Measurements from ENCODE around the gene IL11. TPM values are rescaled to one million over a fixed set of nuclear protein-coding genes. Genes with fewer than 3 reads are reported as not detected.

Gene IL11
- total and polyA plus RNA-seq, 2 of the 8 experiments (the other 6 are each of a cell fraction or from before 2014, with no cell fraction given): 1.7 to 2.8 TPM

GRCh38 chr19:55340784-55341147, 29.5 kb downstream of the IL11 start:
- peaks cover 0 to 27% (median 13%) of the 10 kb centered on the region in 4 experiments; a peak in 4 of 8 replicates for H3K36me3 ChIP-seq (ENCODE audit: control insufficient read depth in 2 of 4, insufficient read depth in 4 of 4, low read length in 3 of 4)
- no peak for DNase-seq (ENCODE audit: low read depth in 1 of 2, low spot score in 2 of 2)
- H3K4me2 ChIP-seq (ENCODE audit: insufficient read depth in 1 of 2, low read depth in 2 of 2, low read length in 2 of 2): peak overlapping the region; percentile 79 to 94
- no peak overlapping the region for H2AFZ ChIP-seq (ENCODE audit: low read length)
- H2BK20ac ChIP-seq (ENCODE audit: low read length): no peak overlapping the region
- H3K9me3 ChIP-seq (ENCODE audit: insufficient read depth in 2 of 2, low read depth in 1 of 2, low read length in 1 of 2): no peaks in the 10 kb centered on the region
- peaks cover 0 to 3% of the 10 kb centered on the region in 2 experiments; a peak in 1 of 4 replicates for H3K79me2 ChIP-seq (ENCODE audit: control insufficient read depth in 1 of 2, insufficient read depth in 2 of 2, low read length in 2 of 2)
- no peak overlapping the region for H2BK12ac ChIP-seq (ENCODE audit: low read depth, low read length)
- WGBS, 2 experiments (ENCODE audit: extremely low coverage in 1 of 2, insufficient coverage in 1 of 2, insufficient read length in 1 of 2, insufficient replicate concordance in 2 of 2, low coverage in 1 of 2, low lambda C conversion rate in 2 of 2, missing lambda C conversion rate in 1 of 2): 1% methylated on average over 11 of the region's 24 CpGs; no CpG with 5 or more reads in 1 of the 2 experiments
- no peak overlapping the region for H2AK5ac ChIP-seq (ENCODE audit: low read depth, low read length)
- H3K14ac ChIP-seq (ENCODE audit: insufficient read length): no peak overlapping the region
- peak overlapping the region; percentile 89 for H4K5ac ChIP-seq (ENCODE audit: insufficient read length, low read depth, low read length)
- TF ChIP-seq SRF (IDR thresholded peaks at IDR 0.05; ENCODE audit: low read depth, low read length) (no peak), CTCF (IDR thresholded peaks at IDR 0.05; ENCODE audit: control extremely low read depth in 1 of 3, insufficient read depth in 1 of 3, low read depth in 1 of 3, low read length in 3 of 3) (0 out of 4 replicates have a peak, but pooled peaks of 1 of the 3 experiments have one; percentile 6), PHF8 (conservative IDR thresholded peaks at IDR 0.05; ENCODE audit: low read depth, low read length) (peak; percentile 30; the same call in 1 of the 2 replicates), SIX5 (IDR thresholded peaks at IDR 0.05; ENCODE audit: low read depth, low read length) (no peak), CREB1 (IDR thresholded peaks at IDR 0.05) (no peak)
- H4K20me1 ChIP-seq (replicated peaks in 1 of 2; ENCODE audit: control insufficient read depth in 1 of 2, insufficient read depth in 2 of 2, low read length in 2 of 2): peaks cover 0 to 6% of the 10 kb centered on the region in 2 experiments
- peaks cover 0 to 21% (median 10%) of the 10 kb centered on the region in 4 experiments; a peak in 6 of 7 replicates for H3K4me1 ChIP-seq (replicated peaks in 1 of 4; ENCODE audit: control insufficient read depth in 3 of 4, insufficient read depth in 4 of 4, low read length in 3 of 4)
- no peak for FAIRE-seq
- ChIA-PET CTCF (ENCODE audit: partially characterized antibody) (interaction anchor here (0.6 to 1.3 kb wide), 3 partner anchors 9 to 86 kb away, joined by 3 to 6 read pairs (median 5); no protein-coding TSS in a partner anchor), POLR2A (ENCODE audit: partially characterized antibody) (interaction anchor here (0.6 to 4.1 kb wide), 16 partner anchors 8 to 209 kb away, joined by 3 to 30 read pairs (median 3); partner anchors contain the start of genes GARIN5B, TMEM238 and UBE2S)
- H2BK5ac ChIP-seq (ENCODE audit: low read depth, low read length): peak overlapping the region; percentile 88
- no peak overlapping the region for H2BK15ac ChIP-seq (ENCODE audit: low read length)
- H3K4me3 ChIP-seq (ENCODE audit: extremely low read depth in 1 of 4, insufficient read depth in 2 of 4, low read depth in 3 of 4, low read length in 4 of 4): peak overlapping the region; percentile 69 to 85 (median 84)
- peak overlapping the region; percentile 97 for H3K4ac ChIP-seq (replicated peaks; ENCODE audit: insufficient read length, low read depth, low read length)
- H3K79me1 ChIP-seq (ENCODE audit: low read depth, low read length): peaks cover 5% of the 10 kb centered on the region; the same call in 1 of the 2 replicates
- H4K91ac ChIP-seq (replicated peaks; ENCODE audit: insufficient read length, low read length): peak overlapping the region; percentile 72
- peak overlapping the region in 1 of 4 experiments; percentile 46; a peak in 2 of 7 replicates for H3K9ac ChIP-seq (replicated peaks in 1 of 4; ENCODE audit: extremely low read depth in 1 of 4, low read depth in 3 of 4, low read length in 3 of 4)
- H3K18ac ChIP-seq (ENCODE audit: extremely low read depth, low read length): peak overlapping the region; percentile 80
- H2BK120ac ChIP-seq (replicated peaks; ENCODE audit: low read depth, low read length): no peak overlapping the region
- peak overlapping the region; percentile 67 for H3K56ac ChIP-seq (replicated peaks; ENCODE audit: insufficient read length, low read depth, low read length)
- peak overlapping the region; percentile 22; the same call in 1 of the 2 replicates for H4K8ac ChIP-seq (ENCODE audit: extremely low read depth, insufficient read depth, low read length)
- H3K27me3 ChIP-seq (replicated peaks in 1 of 4; ENCODE audit: control insufficient read depth in 3 of 4, extremely low read depth in 1 of 4, insufficient read depth in 3 of 4, low read length in 3 of 4): peaks cover 0 to 3% (median 0%) of the 10 kb centered on the region in 4 experiments; a peak in 1 of 7 replicates
- H3K23ac ChIP-seq (ENCODE audit: insufficient read length): no peak overlapping the region
- H3K27ac ChIP-seq (ENCODE audit: low read depth, low read length): 0 out of 2 replicates have a peak overlapping the region, but pooled peaks have one; percentile 50
- peaks cover 20% of the 10 kb centered on the region; the same call in 1 of the 2 replicates for H3K23me2 ChIP-seq (ENCODE audit: low read depth, low read length)
